ENCODE measurements around the gene PWWP2B. TPM values are rescaled to one million over a fixed set of nuclear protein-coding genes. Genes with fewer than 3 reads are reported as not detected.

The PWWP2B gene
- total and polyA plus RNA-seq, 2 donors (not counting 3 experiments of a cell fraction or from before 2014, with no cell fraction given): 4.6 to 11.8 TPM

DNA sequence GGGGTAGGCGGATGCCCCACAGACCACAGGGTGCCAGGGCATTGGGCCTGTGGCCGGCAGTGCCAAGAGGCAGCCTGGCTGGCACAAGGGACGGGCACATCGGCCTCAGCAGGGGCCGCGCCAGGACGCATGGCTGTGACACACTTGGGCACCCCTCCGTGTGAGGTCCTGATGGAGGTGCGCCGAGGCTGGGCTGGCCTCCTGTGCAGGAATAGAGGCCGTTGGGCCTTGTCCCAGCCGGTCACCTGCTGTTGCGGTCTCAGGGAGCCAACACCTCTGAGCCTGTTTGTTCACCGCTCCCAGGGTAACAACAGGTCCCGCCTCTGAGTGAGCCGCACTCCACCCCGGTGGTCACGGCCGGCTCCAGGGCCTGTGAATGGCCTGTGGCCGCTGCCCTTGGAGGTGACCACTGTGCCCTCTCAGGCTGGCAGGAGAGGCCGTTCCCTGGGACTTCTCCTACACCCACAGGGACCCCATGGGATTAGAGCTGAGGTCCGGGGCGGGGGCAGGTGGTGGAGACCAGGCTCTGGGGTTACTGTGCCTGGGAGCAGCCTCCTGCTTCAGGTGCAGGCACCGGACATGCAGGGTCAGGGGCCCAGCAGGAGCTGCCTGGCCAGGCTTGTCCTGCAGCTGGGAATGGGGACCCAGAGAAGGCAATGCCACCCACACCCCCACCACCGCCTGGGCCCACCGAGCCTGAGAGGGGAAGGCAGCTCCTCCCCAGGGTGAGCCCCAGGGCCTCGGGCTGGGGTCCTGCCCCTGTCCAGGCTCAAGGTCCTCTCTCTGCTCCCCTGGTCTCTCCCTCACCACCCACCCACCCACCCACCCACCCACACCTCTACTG, 12.0 kb downstream of the PWWP2B start:
- H3K79me2 ChIP-seq (ENCODE audit: control insufficient read depth, insufficient read depth, low read length): peaks cover 8% of the 10 kb centered on the region
- H3K36me3 ChIP-seq (ENCODE audit: control insufficient read depth in 2 of 2, extremely low read depth in 1 of 2, insufficient read depth in 2 of 2, low read length in 2 of 2): peaks cover 0 to 5% of the 10 kb centered on the region in 2 experiments
- ChIA-PET CTCF (no interaction called here), POLR2A (no interaction called here)
- no peaks in the 10 kb centered on the region for H3K27me3 ChIP-seq (ENCODE audit: control insufficient read depth in 2 of 2, insufficient read depth in 2 of 2, low read length in 2 of 2)
- FAIRE-seq (no peak), DNase-seq (ENCODE audit: low read depth, low spot score) (no peak)
- peaks cover 23% of the 10 kb centered on the region for H3K4me1 ChIP-seq (ENCODE audit: control insufficient read depth, extremely low read depth, insufficient read depth, low read length)
- TF ChIP-seq POLR2AphosphoS5 (IDR thresholded peaks at IDR 0.05; ENCODE audit: insufficient read depth, low read depth, low read length) (no peak), GATA2 (IDR thresholded peaks at IDR 0.05; ENCODE audit: insufficient read depth, insufficient read length, low read depth, low read length) (no peak), MYC (IDR thresholded peaks at IDR 0.05; ENCODE audit: low read depth, low read length) (no peak), FOS (IDR thresholded peaks at IDR 0.05; ENCODE audit: borderline replicate concordance, insufficient read depth, low read length) (no peak), JUN (IDR thresholded peaks at IDR 0.05; ENCODE audit: borderline replicate concordance, insufficient read depth, insufficient read length, low read depth) (no peak), EZH2 (IDR thresholded peaks at IDR 0.05; ENCODE audit: borderline replicate concordance, low read depth, low read length, severe bottlenecking) (no peak), POLR2A (IDR thresholded peaks at IDR 0.05; ENCODE audit: low read depth, low read length) (no peak)
- TF ChIP-seq, protein P1, sequence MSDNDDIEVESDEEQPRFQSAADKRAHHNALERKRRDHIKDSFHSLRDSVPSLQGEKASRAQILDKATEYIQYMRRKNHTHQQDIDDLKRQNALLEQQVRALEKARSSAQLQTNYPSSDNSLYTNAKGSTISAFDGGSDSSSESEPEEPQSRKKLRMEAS (IDR thresholded peaks at IDR 0.05; ENCODE audit: insufficient read depth, insufficient read length): no peak
- TF ChIP-seq, protein P2, sequence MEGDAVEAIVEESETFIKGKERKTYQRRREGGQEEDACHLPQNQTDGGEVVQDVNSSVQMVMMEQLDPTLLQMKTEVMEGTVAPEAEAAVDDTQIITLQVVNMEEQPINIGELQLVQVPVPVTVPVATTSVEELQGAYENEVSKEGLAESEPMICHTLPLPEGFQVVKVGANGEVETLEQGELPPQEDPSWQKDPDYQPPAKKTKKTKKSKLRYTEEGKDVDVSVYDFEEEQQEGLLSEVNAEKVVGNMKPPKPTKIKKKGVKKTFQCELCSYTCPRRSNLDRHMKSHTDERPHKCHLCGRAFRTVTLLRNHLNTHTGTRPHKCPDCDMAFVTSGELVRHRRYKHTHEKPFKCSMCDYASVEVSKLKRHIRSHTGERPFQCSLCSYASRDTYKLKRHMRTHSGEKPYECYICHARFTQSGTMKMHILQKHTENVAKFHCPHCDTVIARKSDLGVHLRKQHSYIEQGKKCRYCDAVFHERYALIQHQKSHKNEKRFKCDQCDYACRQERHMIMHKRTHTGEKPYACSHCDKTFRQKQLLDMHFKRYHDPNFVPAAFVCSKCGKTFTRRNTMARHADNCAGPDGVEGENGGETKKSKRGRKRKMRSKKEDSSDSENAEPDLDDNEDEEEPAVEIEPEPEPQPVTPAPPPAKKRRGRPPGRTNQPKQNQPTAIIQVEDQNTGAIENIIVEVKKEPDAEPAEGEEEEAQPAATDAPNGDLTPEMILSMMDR (IDR thresholded peaks at IDR 0.05; ENCODE audit: extremely low read depth in 1 of 2, insufficient read depth in 1 of 2, low read depth in 1 of 2, low read length in 2 of 2): no peak
- H2AFZ ChIP-seq (ENCODE audit: low read depth, low read length): no peak overlapping the region
- H3K4me3 ChIP-seq (replicated peaks in 1 of 3; ENCODE audit: insufficient read depth in 1 of 3, low read depth in 1 of 3, low read length in 3 of 3): no peak overlapping the region
- no peaks in the 10 kb centered on the region for H3K9me3 ChIP-seq (replicated peaks; ENCODE audit: control insufficient read depth, insufficient read depth, low read length)
- H3K9me1 ChIP-seq (replicated peaks; ENCODE audit: control insufficient read depth, extremely low read depth, insufficient read depth, low read length): no peaks in the 10 kb centered on the region
- H3K27ac ChIP-seq (ENCODE audit: insufficient read depth, low read depth, low read length): no peak overlapping the region
- BruUV-seq (replicated peaks): no TSS peak
- no peak overlapping the region for H3K4me2 ChIP-seq (ENCODE audit: insufficient read depth, low read length)
- no peak overlapping the region for H3K9ac ChIP-seq (replicated peaks; ENCODE audit: extremely low read depth, insufficient read depth, low read length)
- dilution Hi-C loops (cut with MboI; ENCODE audit: extremely low pct_ligation_motif_present, low sequenced_read_pairs): no loop called here
- intact Hi-C loops (cut with micrococcal nuclease): loop anchor here (1.0 kb wide), 1 partner anchor 9 kb away; no protein-coding TSS in a partner anchor
- no peaks in the 10 kb centered on the region for H4K20me1 ChIP-seq (replicated peaks; ENCODE audit: control insufficient read depth, extremely low read depth, insufficient read depth, low read length)
